ENCODE results near the gene ZNF862. TPM values are rescaled to one million over a fixed set of nuclear protein-coding genes. Genes with fewer than 3 reads are reported as not detected.

ZNF862 gene
- total and polyA plus RNA-seq, 10 of the 15 experiments (the other 5 are each of a cell fraction or from before 2014, with no cell fraction given) = 0.49 to 7.7 (median 3.5) TPM

DNA sequence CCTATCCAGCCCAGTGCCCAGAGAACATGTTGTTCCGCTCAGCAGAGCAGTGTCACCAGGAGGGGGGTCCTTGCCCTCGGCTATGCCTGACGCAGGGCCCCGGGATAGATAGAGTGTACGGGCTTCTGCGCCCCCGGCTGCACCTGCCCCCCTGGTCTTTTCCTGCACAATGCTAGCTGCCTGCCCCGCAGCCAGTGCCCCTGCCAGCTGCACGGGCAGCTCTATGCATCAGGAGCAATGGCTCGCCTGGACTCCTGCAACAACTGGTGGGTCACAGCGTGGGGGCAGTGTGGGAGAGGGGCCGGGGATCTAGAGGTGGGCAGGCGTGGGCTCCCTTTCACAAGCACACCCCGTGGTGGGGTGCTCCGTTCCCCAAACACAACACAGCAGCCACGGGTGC, 31.4 kb upstream of the ZNF862 start:
- Histone ChIP-seq H2AFZ (ENCODE audit: control insufficient read depth, low read depth, low read length) (no peak overlapping the region), H3K4me1 (ENCODE audit: control insufficient read depth, insufficient read depth, low read length) (no peaks in the 10 kb centered on the region), H4K20me1 (ENCODE audit: control insufficient read depth, insufficient read depth) (no peaks in the 10 kb centered on the region), H3K27ac (ENCODE audit: control insufficient read depth, insufficient read depth) (no peak overlapping the region), H3K4me3 (no peak overlapping the region), H3K4me2 (ENCODE audit: control insufficient read depth, insufficient read depth) (no peak overlapping the region), H3K27me3 (replicated peaks in 1 of 2; ENCODE audit: control insufficient read depth in 2 of 2, insufficient read depth in 2 of 2, low read length in 1 of 2) (no peaks in the 10 kb centered on the region), H3K79me2 (ENCODE audit: control insufficient read depth, insufficient read depth, low read length) (no peaks in the 10 kb centered on the region), H3K9me3 (replicated peaks; ENCODE audit: control insufficient read depth, insufficient read depth, low read length) (no peaks in the 10 kb centered on the region), H3K9ac (ENCODE audit: control insufficient read depth, insufficient read depth, low read length) (no peak overlapping the region), H3K36me3 (ENCODE audit: control insufficient read depth in 2 of 2, insufficient read depth in 2 of 2, low read length in 1 of 2) (no peaks in the 10 kb centered on the region)
- 17% methylated on average over 16 of the region's 16 CpGs for WGBS (ENCODE audit: insufficient coverage, insufficient replicate concordance, low lambda C conversion rate, missing lambda C conversion rate)
- FAIRE-seq (no peak), DNase-seq (ENCODE audit: low read depth, low spot score) (no peak), ATAC-seq (no peak)
- in situ Hi-C loops (cut with MboI) = no loop called here
- CTCF ChIA-PET = interaction anchor here (0.6 to 1.2 kb wide), 3 partner anchors 32 to 598 kb away, joined by 3 read pairs; no protein-coding TSS in a partner anchor
- intact Hi-C loops (cut with micrococcal nuclease; ENCODE audit: unreplicated experiment) = no loop called here
- SMC1A ChIA-PET (ENCODE audit: uncharacterized antibody, unreplicated experiment) = no interaction called here
- TF ChIP-seq, protein P1, sequence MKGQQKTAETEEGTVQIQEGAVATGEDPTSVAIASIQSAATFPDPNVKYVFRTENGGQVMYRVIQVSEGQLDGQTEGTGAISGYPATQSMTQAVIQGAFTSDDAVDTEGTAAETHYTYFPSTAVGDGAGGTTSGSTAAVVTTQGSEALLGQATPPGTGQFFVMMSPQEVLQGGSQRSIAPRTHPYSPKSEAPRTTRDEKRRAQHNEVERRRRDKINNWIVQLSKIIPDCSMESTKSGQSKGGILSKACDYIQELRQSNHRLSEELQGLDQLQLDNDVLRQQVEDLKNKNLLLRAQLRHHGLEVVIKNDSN (IDR thresholded peaks at IDR 0.05; ENCODE audit: borderline replicate concordance, extremely low read length, insufficient read depth, low read depth, low read length) = no peak
- TF ChIP-seq PML (IDR thresholded peaks at IDR 0.05; ENCODE audit: low read length) (no peak), YY1 (IDR thresholded peaks at IDR 0.05; ENCODE audit: low read depth, low read length) (no peak), STAT1 (conservative IDR thresholded peaks at IDR 0.05) (no peak), STAT3 (IDR thresholded peaks at IDR 0.05; ENCODE audit: low read depth, low read length) (no peak), MYC (IDR thresholded peaks at IDR 0.05; ENCODE audit: insufficient read depth, insufficient read length, insufficient replicate concordance, low read length, severe bottlenecking) (no peak), ASH2L (IDR thresholded peaks at IDR 0.05; ENCODE audit: borderline replicate concordance, low read depth) (no peak)
- TF ChIP-seq, protein P2, sequence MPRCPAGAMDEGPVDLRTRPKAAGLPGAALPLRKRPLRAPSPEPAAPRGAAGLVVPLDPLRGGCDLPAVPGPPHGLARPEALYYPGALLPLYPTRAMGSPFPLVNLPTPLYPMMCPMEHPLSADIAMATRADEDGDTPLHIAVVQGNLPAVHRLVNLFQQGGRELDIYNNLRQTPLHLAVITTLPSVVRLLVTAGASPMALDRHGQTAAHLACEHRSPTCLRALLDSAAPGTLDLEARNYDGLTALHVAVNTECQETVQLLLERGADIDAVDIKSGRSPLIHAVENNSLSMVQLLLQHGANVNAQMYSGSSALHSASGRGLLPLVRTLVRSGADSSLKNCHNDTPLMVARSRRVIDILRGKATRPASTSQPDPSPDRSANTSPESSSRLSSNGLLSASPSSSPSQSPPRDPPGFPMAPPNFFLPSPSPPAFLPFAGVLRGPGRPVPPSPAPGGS (IDR thresholded peaks at IDR 0.05; ENCODE audit: borderline replicate concordance, insufficient read depth, low read depth, low read length, poor library complexity, severe bottlenecking) = no peak
- TF ChIP-seq, protein P3, sequence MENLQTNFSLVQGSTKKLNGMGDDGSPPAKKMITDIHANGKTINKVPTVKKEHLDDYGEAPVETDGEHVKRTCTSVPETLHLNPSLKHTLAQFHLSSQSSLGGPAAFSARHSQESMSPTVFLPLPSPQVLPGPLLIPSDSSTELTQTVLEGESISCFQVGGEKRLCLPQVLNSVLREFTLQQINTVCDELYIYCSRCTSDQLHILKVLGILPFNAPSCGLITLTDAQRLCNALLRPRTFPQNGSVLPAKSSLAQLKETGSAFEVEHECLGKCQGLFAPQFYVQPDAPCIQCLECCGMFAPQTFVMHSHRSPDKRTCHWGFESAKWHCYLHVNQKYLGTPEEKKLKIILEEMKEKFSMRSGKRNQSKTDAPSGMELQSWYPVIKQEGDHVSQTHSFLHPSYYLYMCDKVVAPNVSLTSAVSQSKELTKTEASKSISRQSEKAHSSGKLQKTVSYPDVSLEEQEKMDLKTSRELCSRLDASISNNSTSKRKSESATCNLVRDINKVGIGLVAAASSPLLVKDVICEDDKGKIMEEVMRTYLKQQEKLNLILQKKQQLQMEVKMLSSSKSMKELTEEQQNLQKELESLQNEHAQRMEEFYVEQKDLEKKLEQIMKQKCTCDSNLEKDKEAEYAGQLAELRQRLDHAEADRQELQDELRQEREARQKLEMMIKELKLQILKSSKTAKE (IDR thresholded peaks at IDR 0.05; ENCODE audit: low read depth, poor library complexity, severe bottlenecking) = no peak
- BruUV-seq (replicated peaks) = no TSS peak
- RAD21 ChIA-PET (ENCODE audit: unreplicated experiment) = no interaction called here
- POLR2A ChIA-PET = no interaction called here

All from GM12878 (cell line).